GM12864 (cell line): ENCODE measurements around the gene CACNA1E.

Source experiments
- DNase-seq: peaks from one replicate; pipeline ENCODE4 v3.0.0-alpha.2; 2011; ENCODE audit warnings: low read depth
- H3K4me3 ChIP-seq: 2 replicates; pipeline ENCODE4 v1.5.1; 2011; ENCODE audit warnings: mild to moderate bottlenecking, low read depth, low read length, control low read depth
- TF ChIP-seq, protein P1 (sequence below): IDR thresholded peaks from 2 replicates; pipeline ENCODE4 v1.5.1; 2011; ENCODE audit warnings: low read depth, mild to moderate bottlenecking, moderate library complexity, low read length, control low read depth, inconsistent platforms; ENCODE audit errors: missing control alignments

The CACNA1E gene

DNA sequence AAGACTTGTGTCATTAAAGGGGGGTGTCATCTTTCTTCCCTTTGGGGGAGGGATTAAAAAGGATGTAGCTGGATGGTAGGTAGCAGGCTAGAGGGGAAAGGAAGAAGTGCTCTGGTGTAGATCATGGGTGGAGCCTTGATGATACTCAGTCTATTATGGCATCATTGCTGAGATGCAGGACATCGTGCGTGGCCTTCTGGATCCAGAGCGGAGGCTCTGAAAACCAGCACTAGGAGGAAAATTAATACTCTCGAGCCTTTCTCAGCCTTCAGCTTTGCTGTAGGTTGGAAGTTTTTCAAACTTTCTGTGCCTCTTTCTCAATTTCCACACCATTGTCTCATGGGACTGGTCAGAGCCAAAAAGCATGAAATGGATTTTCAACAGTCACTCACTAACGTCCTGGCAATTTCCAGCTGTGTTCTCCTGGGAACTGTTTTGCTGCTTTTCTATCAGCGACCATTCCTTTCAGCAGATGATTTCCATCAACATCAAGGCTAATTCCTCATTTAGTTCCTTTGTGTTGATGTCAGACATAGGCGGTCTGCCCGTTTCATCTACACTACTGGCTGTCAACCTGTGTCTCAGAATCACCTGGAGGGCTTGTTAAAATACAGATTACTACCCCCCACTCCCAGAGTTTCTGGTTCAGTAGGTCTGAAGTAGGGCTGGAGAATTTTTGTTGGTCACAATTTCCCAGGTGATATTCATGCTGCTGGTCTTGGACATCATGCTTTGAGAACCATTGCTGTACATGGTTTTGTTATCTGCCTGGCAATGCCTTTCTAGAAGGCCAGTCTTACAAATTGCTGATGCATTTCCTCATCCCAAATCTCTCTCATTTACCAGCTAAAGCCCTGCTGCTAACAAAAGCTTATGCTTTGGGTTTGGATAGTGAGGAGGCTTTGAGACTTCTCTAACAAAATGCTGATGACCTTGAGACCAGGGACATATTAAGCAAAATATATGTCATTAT is 7.7 kb downstream of the CACNA1E start:
- TF ChIP-seq, protein P1, sequence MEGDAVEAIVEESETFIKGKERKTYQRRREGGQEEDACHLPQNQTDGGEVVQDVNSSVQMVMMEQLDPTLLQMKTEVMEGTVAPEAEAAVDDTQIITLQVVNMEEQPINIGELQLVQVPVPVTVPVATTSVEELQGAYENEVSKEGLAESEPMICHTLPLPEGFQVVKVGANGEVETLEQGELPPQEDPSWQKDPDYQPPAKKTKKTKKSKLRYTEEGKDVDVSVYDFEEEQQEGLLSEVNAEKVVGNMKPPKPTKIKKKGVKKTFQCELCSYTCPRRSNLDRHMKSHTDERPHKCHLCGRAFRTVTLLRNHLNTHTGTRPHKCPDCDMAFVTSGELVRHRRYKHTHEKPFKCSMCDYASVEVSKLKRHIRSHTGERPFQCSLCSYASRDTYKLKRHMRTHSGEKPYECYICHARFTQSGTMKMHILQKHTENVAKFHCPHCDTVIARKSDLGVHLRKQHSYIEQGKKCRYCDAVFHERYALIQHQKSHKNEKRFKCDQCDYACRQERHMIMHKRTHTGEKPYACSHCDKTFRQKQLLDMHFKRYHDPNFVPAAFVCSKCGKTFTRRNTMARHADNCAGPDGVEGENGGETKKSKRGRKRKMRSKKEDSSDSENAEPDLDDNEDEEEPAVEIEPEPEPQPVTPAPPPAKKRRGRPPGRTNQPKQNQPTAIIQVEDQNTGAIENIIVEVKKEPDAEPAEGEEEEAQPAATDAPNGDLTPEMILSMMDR: no peak
- H3K4me3 ChIP-seq: no peak overlapping the region
- no peak for DNase-seq

DNA sequence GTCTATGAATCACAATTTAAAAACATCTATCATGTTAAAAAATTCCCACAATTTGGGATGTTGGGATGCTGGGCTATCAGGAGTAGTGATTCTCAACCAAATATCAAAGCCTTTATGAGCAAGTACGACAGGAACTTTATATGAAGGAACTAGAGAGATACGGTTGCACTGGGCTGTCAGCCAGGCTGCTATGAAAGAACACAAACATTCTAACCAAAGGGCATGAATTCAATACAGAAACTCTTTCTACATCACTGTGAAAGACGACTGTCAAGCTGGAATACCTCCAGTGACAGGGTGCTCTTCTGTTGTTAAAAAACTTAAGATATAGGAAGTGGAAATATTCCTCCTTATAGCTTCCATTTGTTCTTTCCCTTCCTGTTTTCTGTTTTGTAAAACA is 9.8 kb downstream of the CACNA1E start:
- TF ChIP-seq, protein P1: no peak
- H3K4me3 ChIP-seq: no peak overlapping the region
- DNase-seq: no peak

DNA sequence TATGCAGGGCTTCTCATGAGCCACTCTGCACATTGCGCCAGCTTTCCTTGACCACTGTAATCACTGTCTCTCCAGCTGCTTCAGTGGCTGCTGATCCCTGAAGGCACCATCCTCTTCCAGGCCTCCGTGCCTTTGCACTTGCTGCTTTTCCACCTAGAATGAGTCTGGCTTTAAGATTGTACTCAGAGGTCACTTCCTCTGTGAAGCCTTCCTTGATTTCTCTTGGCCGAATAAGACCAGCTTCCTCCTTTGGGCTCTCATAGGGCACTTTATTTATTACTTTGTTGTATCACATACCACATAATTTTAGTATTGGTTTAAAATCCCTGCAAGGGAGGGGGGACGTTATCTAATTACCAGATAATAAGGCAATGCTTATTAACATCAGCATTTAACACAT is 10.6 kb downstream of the CACNA1E start:
- TF ChIP-seq, protein P1: no peak
- no peak overlapping the region for H3K4me3 ChIP-seq
- DNase-seq: no peak

- no peak for DNase-seq
- TF ChIP-seq, protein P1: no peak
- no peak overlapping the region for H3K4me3 ChIP-seq
Observed at GRCh38 chr1:181496759-181497158, 13.4 kb downstream of the CACNA1E start.

- no peak for DNase-seq
- TF ChIP-seq, protein P1: peak; percentile 50
- no peak overlapping the region for H3K4me3 ChIP-seq
Observed at GRCh38 chr1:181497870-181498269, 14.6 kb downstream of the CACNA1E start.

GRCh38 chr1:181499825-181500224 is 16.5 kb downstream of the CACNA1E start:
- H3K4me3 ChIP-seq: no peak overlapping the region
- DNase-seq: no peak
- TF ChIP-seq, protein P1: no peak
